ENCODE measurements around the gene SKI.

SKI gene

DNA sequence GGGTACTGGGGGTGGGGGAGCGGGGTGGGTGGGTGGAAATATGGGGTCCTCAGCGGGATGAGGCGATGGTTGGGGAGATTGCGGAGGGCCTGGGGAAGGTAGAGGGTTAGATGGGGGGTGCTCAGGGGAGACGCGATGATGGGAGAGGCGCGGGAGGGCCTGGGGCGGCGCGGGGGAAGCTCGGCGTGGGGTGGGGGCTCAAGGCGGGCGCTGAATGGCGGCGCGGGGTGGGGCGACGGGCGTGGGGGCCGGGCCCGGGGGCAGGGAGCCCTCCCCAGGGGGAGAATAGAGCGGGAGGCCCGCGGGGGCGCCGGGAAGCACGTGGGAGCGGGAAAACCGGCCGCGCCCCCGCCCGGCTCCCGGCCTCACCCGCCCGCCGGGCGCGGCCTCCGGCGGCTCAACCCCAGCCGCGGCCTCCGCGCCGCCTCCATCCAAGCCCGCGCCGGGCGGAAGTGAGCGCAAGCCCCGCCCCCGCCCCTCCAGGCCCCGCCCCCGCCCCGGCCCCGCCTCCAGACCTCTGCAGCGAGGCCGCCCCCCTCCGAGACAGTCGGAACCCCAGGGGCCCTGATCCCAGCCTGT, 33.7 kb upstream of the SKI start, which contains the start of gene FAAP20:
Gene FAAP20 (minus strand): TSS at position 454 of the 579 bp plus-strand sequence. CDS start 23 bp downstream, at position 431.
- DNase-seq (ENCODE audit: low read depth) = peak; percentile 58

DNA sequence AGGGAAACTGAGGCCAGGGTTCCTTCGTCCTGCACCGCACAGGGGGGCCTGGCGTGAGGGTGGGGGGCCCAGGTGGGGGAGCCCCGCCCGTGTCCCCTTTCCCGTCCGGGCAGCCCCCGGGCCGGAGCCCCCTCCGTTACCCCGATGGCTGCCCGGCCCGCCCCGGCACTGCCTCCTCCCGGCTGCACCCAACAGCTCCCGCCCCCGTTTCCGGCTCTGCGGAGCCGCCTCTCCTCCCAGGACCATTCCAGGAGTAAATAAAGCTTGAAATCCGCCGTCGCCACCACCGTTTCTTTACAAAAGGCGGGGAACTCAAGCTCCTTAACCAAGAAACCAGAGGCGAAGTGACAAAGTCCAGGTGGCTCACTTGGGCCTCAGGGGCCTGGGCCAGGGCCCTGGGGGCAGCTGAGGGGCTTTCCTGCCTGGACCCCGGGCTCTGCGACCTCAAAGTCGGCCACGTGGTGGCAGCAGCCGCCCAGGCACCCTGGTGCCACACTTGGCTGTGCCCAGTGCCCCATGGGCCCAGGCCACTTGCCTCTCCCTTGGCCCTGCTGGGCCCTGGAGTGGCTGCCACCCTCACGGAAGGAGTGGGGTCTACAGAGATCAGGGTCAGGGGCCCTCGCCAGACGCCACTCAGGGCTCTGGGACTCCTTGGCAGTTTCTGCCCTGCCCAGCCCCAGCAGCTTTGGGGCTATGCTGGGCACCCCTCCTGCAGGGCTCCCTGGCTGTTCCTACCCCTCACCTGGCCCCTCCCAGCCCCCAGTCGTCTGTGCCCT, 33.0 kb upstream of the SKI start:
- peak; percentile 80 for DNase-seq (ENCODE audit: low read depth)

- no peak for DNase-seq (ENCODE audit: low read depth)
These were observed 32.3 kb upstream of the SKI start for GRCh38 chr1:2195785-2196184.

DNA sequence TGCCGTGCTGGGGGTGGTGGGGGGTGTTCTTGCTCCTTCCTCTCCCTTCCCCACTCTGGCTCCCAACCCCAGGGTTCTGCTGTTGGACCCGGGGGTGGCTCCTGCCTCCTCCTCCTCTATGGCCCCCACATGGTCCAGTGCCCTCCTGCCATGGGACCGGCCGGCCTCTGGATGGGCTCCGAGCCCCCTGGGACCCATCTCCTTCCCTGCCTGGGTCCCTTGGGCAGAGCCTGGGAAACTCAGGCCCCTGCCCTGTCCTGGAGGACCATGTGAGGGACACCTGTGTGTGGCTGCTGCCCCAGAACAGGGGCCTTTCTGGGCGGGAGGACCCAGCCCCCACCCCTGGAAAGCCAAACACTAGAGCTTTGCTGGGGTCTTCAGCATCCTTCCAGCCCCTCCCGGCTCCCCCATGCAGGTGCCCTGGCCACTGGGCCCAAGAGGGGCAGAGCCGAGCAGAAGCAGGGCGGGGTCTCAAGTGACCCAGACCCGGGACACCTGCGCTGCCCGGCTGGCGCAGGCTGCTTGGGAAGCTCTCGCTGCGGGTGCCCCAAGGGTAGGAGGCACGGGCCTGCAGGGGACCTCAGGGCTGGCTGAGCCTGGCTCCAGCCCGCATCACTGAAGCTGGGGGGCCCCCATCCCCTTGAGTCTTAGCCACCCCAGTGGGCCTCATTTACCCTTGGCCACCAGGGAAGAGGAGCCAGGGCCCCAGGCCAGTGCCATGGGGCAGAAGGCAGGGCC, 31.0 kb upstream of the SKI start:
- no peak for DNase-seq (ENCODE audit: low read depth)

- no peak for DNase-seq (ENCODE audit: low read depth)
These were observed 30.4 kb upstream of the SKI start for GRCh38 chr1:2197707-2198165.

- DNase-seq (ENCODE audit: low read depth) = no peak
These were observed 29.5 kb upstream of the SKI start for GRCh38 chr1:2198571-2198970.

- DNase-seq (ENCODE audit: low read depth) = peak; percentile 73
These were observed 28.9 kb upstream of the SKI start for GRCh38 chr1:2199042-2199810.

DNA sequence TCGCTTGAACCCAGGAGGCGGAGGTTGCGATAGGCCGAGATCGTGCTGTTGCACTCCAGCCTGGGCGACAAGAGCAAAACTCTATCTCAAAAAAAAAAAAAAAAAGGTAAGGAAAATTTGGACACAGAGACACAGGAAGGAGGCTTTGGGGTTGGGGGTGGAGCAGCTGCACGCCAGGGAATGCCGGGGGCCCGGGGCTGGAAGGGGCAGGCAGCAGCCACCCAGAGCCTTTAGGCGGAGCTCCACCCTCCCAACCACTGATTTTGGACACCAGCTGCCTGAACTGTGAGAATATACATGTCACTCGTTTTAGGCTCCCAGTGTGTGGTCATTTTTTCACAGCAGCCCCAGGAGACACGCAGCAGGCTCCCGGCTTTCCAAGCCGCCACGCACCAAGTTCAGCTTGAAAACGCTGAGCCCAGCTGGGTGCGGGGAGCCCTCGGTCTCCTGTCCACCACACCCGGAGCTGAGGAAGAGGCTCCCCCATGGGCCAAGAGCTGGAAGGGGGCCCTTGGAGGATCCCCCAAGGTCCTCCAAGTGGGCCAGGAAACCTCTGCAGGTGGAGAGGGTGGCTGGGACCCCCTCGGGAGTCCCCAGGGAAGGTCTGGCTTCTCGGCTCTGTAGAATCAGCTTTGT, 27.7 kb upstream of the SKI start:
- no peak for DNase-seq (ENCODE audit: low read depth)

- DNase-seq (ENCODE audit: low read depth) = no peak
These were observed 27.1 kb upstream of the SKI start for GRCh38 chr1:2201062-2201461.

DNA sequence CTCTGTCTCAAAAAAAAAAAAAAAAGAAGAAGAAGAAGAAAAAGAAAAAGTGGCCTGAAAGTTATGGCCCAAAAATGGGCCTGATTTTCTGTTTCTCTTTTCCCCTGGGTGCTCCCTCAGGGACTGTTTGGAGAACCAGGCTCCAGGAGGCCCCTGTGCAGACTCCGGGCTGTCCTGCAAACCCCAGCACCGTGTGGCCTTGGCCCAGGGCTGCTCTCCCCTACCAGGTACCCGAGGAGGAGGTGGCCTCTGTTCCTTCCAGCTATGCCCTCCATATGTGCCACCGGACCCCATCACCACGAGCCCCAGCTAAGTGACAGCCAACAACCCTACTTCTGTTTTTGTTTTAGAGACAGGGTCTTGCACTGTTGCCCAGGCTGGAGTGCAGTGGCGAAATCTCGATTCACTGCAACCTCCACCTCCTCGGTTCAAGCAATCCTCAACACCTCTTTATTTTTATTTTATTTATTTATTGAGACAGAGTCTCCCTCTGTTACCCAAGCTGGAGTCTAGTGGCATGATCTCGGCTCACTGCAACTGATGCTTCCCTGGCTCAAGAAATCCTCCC, 26.0 kb upstream of the SKI start:
- DNase-seq (ENCODE audit: low read depth) = no peak

- no peak for DNase-seq (ENCODE audit: low read depth)
These were observed 25.1 kb upstream of the SKI start for GRCh38 chr1:2202843-2203601.

DNA sequence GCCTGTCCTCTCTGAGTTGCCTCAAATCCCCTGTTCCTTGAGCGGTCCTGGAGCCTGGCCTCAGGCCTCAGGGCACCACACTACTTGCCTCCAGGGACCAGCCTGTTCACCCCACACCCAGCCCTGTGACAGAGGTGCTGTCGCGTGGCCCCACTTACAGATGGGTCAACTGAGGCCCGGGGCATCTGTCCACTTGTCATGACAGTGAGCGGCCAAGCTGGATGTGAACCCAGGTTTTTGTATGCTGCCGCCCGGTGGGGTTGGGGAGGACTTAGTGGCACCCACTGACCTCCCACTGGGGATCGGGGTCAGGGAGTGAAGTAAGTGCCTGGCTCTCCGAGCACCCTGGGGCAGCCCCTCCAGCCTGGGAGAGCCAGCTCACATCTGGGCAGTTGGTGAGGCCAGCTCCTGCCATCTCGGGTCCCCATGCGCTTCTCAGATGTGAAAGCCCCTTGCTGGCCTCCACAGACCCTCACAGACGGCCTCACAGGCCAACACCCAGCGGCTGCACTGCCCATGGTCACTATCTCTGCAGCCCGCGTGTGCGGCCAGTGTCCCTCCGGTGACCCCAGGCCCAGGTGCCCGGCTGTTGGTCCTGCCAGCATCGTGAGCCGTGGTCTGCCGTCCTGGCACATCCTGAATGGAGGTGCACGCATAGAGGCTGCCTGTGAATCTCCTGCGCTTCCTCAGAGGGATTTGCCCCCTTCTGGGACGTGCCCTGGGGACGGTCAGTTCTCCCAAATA, 24.3 kb upstream of the SKI start:
- no peak for DNase-seq (ENCODE audit: low read depth)

- DNase-seq (ENCODE audit: low read depth) = no peak
These were observed 23.5 kb upstream of the SKI start for GRCh38 chr1:2204415-2205190.

DNA sequence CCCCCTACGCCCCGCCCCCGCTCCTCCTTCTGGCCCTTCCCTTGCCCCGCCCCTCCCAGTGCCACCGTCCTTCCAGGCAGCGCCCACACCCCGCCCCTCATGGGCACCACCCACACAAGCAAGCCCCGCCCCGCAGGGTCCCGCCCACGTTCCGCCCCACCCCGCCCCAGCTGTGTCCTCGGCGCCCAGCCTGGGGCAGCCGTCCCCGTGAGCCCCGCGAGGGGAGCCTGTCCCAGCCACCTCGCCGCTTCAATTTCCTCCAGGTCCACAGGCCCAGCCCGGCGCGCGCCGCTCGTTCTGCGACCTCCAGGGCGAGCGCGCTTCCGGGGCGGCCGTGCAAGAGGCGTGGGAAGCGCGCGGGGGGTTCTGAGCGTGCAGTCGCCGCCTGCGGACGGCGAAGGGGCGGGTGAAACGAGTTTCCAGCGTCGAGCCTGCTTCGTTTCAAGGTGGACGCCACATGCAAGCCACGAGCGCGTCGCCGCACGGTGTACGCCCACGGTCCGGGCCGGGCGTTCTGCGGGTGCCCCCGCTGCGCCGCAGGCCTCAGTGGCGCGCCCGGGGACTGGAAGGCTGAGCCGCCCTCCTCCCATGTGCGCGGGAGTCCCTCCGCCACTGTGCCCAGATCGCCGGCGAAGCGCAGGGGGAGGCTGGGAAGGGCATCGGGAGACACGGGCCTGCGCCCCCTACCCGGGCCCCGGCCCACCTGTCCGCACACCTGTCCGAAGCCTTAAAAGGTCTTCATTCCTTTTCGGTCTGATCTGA, 22.7 kb upstream of the SKI start:
- DNase-seq (ENCODE audit: low read depth) = peak; percentile 85

GRCh38 chr1:2206813-2207487, 21.2 kb upstream of the SKI start:
- no peak for DNase-seq (ENCODE audit: low read depth)

DNA sequence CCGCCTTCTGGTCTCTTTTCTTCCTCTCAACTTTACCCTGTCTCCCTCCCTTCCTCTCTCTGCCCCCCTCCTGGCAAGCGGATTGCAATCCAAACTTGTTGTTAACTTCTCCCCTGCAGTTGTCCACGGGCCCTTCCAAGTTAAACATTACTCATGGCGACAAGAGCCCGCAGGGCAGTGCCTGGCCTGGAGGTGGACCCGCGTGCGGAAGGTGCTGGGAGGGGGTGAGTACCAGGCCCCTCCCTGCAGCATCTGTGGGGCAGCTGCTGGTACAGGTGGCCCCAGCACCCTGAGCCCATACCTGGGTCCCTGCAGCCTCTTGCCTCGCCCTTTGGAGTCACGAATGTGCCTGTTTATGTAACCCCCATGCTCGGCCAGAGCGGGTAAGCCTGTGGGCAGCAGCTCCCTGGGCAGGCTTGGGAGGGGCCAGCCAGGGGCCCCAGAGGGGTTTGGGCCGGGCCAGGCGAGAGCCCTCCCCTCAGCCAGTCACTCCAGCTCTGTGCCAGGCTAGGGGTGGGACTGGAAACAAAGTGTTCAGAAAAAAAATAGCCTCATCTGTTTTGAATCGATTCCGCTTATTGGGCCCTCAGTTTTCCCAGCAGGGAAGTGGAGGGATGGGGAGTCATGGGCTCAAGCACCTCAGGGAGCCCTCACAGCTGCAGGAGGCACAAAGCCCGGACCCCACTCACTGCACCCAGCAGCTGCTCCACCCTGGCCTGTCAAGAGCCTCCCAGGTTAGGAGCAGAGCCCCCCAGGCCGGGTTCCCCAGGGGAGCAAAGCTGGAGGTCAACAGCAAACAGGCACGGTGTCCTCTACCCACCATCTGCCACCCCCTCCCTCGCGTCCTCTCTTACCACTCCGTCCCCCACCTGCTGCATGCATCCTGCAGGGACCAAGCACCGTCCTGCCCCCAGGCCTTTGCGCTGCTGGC, 19.5 kb upstream of the SKI start:
- DNase-seq (ENCODE audit: low read depth) = no peak
